PC-3 (cell line): Measurements from ENCODE around the gene RBMS3. TPM values are rescaled to one million over a fixed set of nuclear protein-coding genes. Genes with fewer than 3 reads are reported as not detected.

Experiments
- ATAC-seq: fragments of 200-7000 bp; cut with Tn5 transposase; 2 replicates; pipeline ENCODE4 v1.9.1; 2020; ENCODE audit warnings: mild to moderate bottlenecking, moderate library complexity
- BruUV-seq: library from RNA; stranded (reverse); fragments of 400-500 nt; replicated peaks from 2 replicates; lab custom pipeline; 2021; lab: Mats Ljungman, UMichigan
- CTCF ChIA-PET: fragments of 300-600 bp; sonication (Branson Sonifier 250); formaldehyde crosslinking; loops from one replicate; lab custom pipeline; 2022; ENCODE audit warnings: antibody characterized with exemption; lab: Charles Lee
- POLR2A ChIA-PET: fragments of 300-600 bp; sonication (Branson Sonifier 250); formaldehyde crosslinking; loops from one replicate; lab custom pipeline; 2022; ENCODE audit warnings: antibody characterized with exemption; ENCODE audit not compliant: unreplicated experiment; lab: Charles Lee
- DNase-seq: peaks from one replicate; pipeline ENCODE4 v3.0.0-alpha.2; 2015
- H2AFZ ChIP-seq: fragments of 300-600 bp; sonication (generic); 2 replicates; pipeline ENCODE4 v1.6.0; 2016; ENCODE audit warnings: antibody characterized with exemption, low read length
- H3F3A ChIP-seq: fragments of 300-600 bp; sonication (generic); one replicate; pipeline ENCODE4 v1.6.0; 2017; ENCODE audit warnings: antibody characterized with exemption, low read length, control low read depth, mild to moderate bottlenecking; ENCODE audit not compliant: unreplicated experiment
- H3K27ac ChIP-seq: fragments of 300-600 bp; sonication (generic); 2 replicates; pipeline ENCODE4 v1.5.1; 2016; ENCODE audit warnings: mild to moderate bottlenecking, low read length
- H3K27me3 ChIP-seq: fragments of 300-600 bp; sonication (generic); 2 replicates; pipeline ENCODE4 v1.6.1; 2016; ENCODE audit warnings: low read length, mixed read lengths
- H3K36me3 ChIP-seq: fragments of 300-600 bp; sonication (generic); 2 replicates; pipeline ENCODE4 v1.6.1; 2016; ENCODE audit warnings: low read depth, mixed run types, low read length, mixed read lengths
- H3K4me1 ChIP-seq: fragments of 300-600 bp; sonication (generic); 2 replicates; pipeline ENCODE4 v1.5.1; 2016; ENCODE audit warnings: low read length; ENCODE audit not compliant: insufficient read depth
- H3K4me2 ChIP-seq: fragments of 300-600 bp; sonication (generic); 2 replicates; pipeline ENCODE4 v1.6.0; 2016; ENCODE audit warnings: low read length
- H3K4me3 ChIP-seq: fragments of 300-600 bp; sonication (generic); 2 replicates; pipeline ENCODE4 v1.5.1; 2016; ENCODE audit warnings: mild to moderate bottlenecking, low read length, mixed read lengths
- H3K79me2 ChIP-seq: fragments of 300-600 bp; sonication (generic); 2 replicates; pipeline ENCODE4 v1.6.1; 2017; ENCODE audit warnings: low read length, mixed read lengths
- H3K9ac ChIP-seq: fragments of 300-600 bp; sonication (generic); 2 replicates; pipeline ENCODE4 v1.6.0; 2016; ENCODE audit warnings: mild to moderate bottlenecking, low read length
- H3K9me2 ChIP-seq: fragments of 300-600 bp; sonication (generic); replicated peaks from 2 replicates; pipeline ENCODE4 v1.6.1; 2016; ENCODE audit warnings: mixed run types, low read length, mixed read lengths
- H3K9me3 ChIP-seq: fragments of 300-600 bp; sonication (generic); 2 replicates; pipeline ENCODE4 v1.6.1; 2016; ENCODE audit warnings: low read length, mixed read lengths
- H4K20me1 ChIP-seq: fragments of 300-600 bp; sonication (generic); 2 replicates; pipeline ENCODE4 v1.6.1; 2016; ENCODE audit warnings: low read length, mixed read lengths
- CTCF ChIP-seq: fragments of 300-600 bp; sonication (generic); conservative IDR thresholded peaks from 2 replicates; pipeline ENCODE4 v1.5.1; 2017; ENCODE audit warnings: antibody characterized with exemption, low read depth, mild to moderate bottlenecking, low read length
- EZH2 ChIP-seq: fragments of 300-600 bp; sonication (generic); IDR thresholded peaks from one replicate; pipeline ENCODE4 v1.6.1; 2017; ENCODE audit warnings: antibody characterized with exemption, mild to moderate bottlenecking, low read length; ENCODE audit not compliant: unreplicated experiment
- EZH2phosphoT487 ChIP-seq: fragments of 300-600 bp; sonication (generic); IDR thresholded peaks from 2 replicates; pipeline ENCODE4 v1.6.1; 2018; ENCODE audit warnings: mild to moderate bottlenecking, antibody characterized with exemption, low read length, borderline replicate concordance
- intact Hi-C: fragments of 100-400 bp; cut with micrococcal nuclease; formaldehyde crosslinking; loops from 2 replicates; pipeline ENCODE4 v1.9.0; 2023
- total RNA-seq: library from RNA; depleted of rRNA; stranded (reverse); fragments of >200 nt; gene quantifications from 2 replicates; pipeline ENCODE4 v1.2.3, GENCODE V29; 2014

Gene RBMS3
- total RNA-seq, 1 experiment from 2014 or later = 5.4 TPM

GRCh38 chr3:29694783-29695182 is 413.9 kb downstream of the RBMS3 start:
- peaks cover 38% of the 10 kb centered on the region for H3K4me1 ChIP-seq
- intact Hi-C loops = loop anchor here (2.0 kb wide), 3 partner anchors 70 to 508 kb away; partner anchors contain the start of gene RBMS3
- peak; percentile 94 for DNase-seq

GRCh38 chr3:29695201-29695600 is 414.3 kb downstream of the RBMS3 start:
- 0 out of 2 replicates have a peak overlapping the region, but pooled peaks have one; percentile 0 for H3K4me3 ChIP-seq
- no peaks in the 10 kb centered on the region for H4K20me1 ChIP-seq
- no peak overlapping the region for H3K9ac ChIP-seq
- no peak for TF ChIP-seq EZH2
- no peak for TF ChIP-seq CTCF
- no peak for TF ChIP-seq EZH2phosphoT487
- ChIA-PET CTCF (no interaction called here), POLR2A (interaction anchor here (0.6 kb wide), 2 partner anchors 467 to 1672 kb away, joined by 3 to 4 read pairs; no protein-coding TSS in a partner anchor)
- peaks cover 38% of the 10 kb centered on the region for H3K4me1 ChIP-seq
- BruUV-seq = no TSS peak
- intact Hi-C loops = loop anchor here (2.0 kb wide), 3 partner anchors 70 to 508 kb away; partner anchors contain the start of gene RBMS3
- no peaks in the 10 kb centered on the region for H3K79me2 ChIP-seq
- no peak for DNase-seq
- H3K4me2 ChIP-seq = peak overlapping the region; percentile 52
- H3K27ac ChIP-seq = peak overlapping the region; percentile 53
- no peaks in the 10 kb centered on the region for H3K27me3 ChIP-seq
- H3F3A ChIP-seq = no peaks in the 10 kb centered on the region
- H3K36me3 ChIP-seq = no peaks in the 10 kb centered on the region
- ATAC-seq = no peak
- H3K9me2 ChIP-seq = no peaks in the 10 kb centered on the region
- no peaks in the 10 kb centered on the region for H3K9me3 ChIP-seq
- peak overlapping the region; percentile 46 for H2AFZ ChIP-seq

More at GRCh38 chr3:29694783-29695182, 413.9 kb downstream of the RBMS3 start:
- Histone ChIP-seq H3F3A (no peaks in the 10 kb centered on the region), H3K4me2 (peak overlapping the region; percentile 52), H3K9me2 (no peaks in the 10 kb centered on the region), H3K36me3 (no peaks in the 10 kb centered on the region), H3K9me3 (no peaks in the 10 kb centered on the region), H3K9ac (no peak overlapping the region), H2AFZ (peak overlapping the region; percentile 46; the same call in 1 of the 2 replicates), H3K27ac (peak overlapping the region; percentile 53), H3K79me2 (no peaks in the 10 kb centered on the region), H4K20me1 (no peaks in the 10 kb centered on the region), H3K27me3 (no peaks in the 10 kb centered on the region), H3K4me3 (0 out of 2 replicates have a peak overlapping the region, but pooled peaks have one; percentile 0)
- TF ChIP-seq EZH2phosphoT487 (no peak), CTCF (no peak), EZH2 (no peak)
- ATAC-seq = peak; percentile 96
- ChIA-PET CTCF (no interaction called here), POLR2A (interaction anchor here (0.6 kb wide), 2 partner anchors 466 to 1672 kb away, joined by 3 to 4 read pairs; no protein-coding TSS in a partner anchor)
- no TSS peak for BruUV-seq

- Histone ChIP-seq H3K79me2 (no peaks in the 10 kb centered on the region), H3K4me3 (no peak overlapping the region), H3K4me2 (peak overlapping the region; percentile 52), H3K4me1 (peaks cover 38% of the 10 kb centered on the region), H3F3A (no peaks in the 10 kb centered on the region), H4K20me1 (no peaks in the 10 kb centered on the region), H3K9me2 (no peaks in the 10 kb centered on the region), H2AFZ (peak overlapping the region; percentile 46), H3K9ac (no peak overlapping the region), H3K27ac (peak overlapping the region; percentile 53), H3K36me3 (no peaks in the 10 kb centered on the region), H3K27me3 (no peaks in the 10 kb centered on the region), H3K9me3 (no peaks in the 10 kb centered on the region)
- BruUV-seq = no TSS peak
- no peak for ATAC-seq
- intact Hi-C loops = loop anchor here (2.0 kb wide), 3 partner anchors 69 to 509 kb away; partner anchors contain the start of gene RBMS3
- peak; percentile 38 for DNase-seq
- CTCF ChIA-PET = no interaction called here
- POLR2A ChIA-PET = no interaction called here
- TF ChIP-seq EZH2 (no peak), CTCF (no peak), EZH2phosphoT487 (no peak)
These were observed 414.9 kb downstream of the RBMS3 start for GRCh38 chr3:29695643-29696198.
